HG02759 (cell line): ENCODE data around the gene PLA2G12B.
"Not testable (repeated sequence)": the region's sequence is repeated elsewhere in the genome, so short reads cannot be mapped to it uniquely, and the experiment has no call there.

ENCODE experiments used
- ATAC-seq: cut with Tn5 transposase; IDR thresholded peaks from one replicate; pipeline ENCODE4 v1.9.1; 2021; ENCODE audit warnings: mild to moderate bottlenecking, moderate library complexity; ENCODE audit not compliant: unreplicated experiment

Gene PLA2G12B

GRCh38 chr10:72954596-72955554 lies at the start of gene PLA2G12B:
PLA2G12B (minus strand) TSS chr10:72954806; CDS start chr10:72954685, 121 bp downstream.
- ATAC-seq = no peak

DNA sequence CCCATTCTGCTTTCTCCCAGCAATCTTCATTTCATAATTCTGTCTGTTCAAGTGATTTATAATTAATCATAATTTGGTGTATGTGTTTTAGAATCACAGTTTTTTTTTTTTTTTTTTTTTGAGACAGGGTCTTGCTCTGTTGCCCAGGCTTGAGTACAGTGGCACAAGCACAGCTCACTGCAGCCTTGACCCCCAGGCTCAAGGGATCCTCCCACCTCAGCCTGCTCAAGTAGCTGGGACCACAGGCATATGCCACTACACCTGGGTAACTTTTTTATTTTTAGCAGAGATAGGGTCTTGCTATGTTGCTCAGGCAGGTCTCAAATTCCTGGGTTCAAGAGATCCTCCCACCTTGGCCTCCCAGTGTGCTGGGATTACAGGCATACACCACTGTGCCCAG lies 49.2 kb upstream of the PLA2G12B start:
- no peak for ATAC-seq

DNA sequence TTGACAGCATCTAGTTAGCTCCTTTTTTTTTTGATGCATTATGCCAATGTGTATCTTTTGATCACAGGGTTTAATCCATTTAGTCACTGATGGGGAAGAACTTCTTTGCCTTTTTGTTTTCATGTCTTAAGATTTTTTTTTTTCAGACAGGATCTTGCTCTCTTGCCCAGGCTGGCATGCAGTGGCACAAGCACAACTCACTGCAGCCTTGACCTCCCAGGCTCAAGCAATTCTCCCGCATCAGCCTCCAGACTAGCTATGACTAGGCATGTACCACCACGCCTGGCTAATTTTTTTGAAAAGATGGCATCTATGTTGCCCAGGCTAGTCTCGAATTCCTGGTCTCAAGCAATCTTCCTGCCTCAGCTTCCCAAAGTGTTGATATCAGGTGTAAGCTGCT lies 46.4 kb upstream of the PLA2G12B start:
- ATAC-seq = no peak

DNA sequence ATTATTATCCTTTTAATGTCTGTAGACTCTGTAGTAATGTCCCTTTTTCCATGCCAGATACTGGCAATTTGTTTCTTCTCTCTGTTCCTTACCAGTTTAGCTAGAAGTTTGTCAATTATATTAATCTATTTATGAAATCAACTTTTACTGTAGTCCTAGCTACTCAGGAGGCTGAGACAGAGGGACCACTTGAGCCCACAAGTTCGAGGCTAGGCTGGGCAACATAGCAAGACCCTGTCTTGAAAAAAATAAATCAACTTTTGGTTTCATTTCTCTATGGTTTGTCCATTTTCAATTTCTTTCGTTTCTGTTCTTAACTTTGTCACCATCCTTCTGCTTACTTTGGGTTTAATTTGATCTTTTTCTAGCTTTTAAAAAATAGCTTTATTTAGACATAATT lies 42.5 kb upstream of the PLA2G12B start:
- no peak for ATAC-seq

DNA sequence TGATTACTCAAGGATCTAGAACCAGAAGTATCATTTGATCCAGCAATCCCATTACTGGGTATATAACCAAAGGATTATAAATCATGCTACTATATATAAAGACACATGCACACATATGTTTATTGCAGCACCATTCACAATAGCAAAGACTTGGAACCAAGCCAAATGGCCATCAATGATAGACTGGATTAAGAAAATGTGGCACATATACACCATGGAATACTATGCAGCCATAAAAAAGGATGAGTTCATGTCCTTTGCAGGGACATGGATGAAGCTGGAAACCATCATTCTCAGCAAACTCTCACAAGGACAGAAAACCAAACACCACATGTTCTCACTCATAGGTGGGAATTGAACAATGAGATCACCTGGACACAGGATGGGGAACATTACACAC lies 40.9 kb upstream of the PLA2G12B start:
- not testable (repeated sequence) for ATAC-seq

GRCh38 chr10:72989771-72990170 lies 35.2 kb upstream of the PLA2G12B start:
- ATAC-seq = not testable (repeated sequence)

DNA sequence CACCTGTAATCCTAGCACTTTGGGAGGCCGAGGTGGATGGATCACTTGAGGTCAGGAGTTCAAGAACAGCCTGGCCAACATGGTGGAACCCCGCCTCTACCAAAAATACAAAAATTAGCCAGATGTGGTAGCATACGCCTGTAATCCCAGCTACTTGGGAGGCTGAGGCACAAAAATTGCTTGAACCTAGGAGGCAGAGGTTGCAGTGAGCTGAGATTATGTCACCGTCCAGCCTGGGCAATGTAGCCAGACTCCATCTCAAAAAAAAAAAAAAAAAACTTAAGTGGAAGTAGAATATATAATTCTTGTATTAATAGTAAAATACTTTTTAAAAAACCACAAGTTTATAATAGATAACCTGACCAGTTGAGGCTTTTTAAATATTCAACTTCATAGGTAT lies 30.0 kb upstream of the PLA2G12B start:
- not testable (repeated sequence) for ATAC-seq

DNA sequence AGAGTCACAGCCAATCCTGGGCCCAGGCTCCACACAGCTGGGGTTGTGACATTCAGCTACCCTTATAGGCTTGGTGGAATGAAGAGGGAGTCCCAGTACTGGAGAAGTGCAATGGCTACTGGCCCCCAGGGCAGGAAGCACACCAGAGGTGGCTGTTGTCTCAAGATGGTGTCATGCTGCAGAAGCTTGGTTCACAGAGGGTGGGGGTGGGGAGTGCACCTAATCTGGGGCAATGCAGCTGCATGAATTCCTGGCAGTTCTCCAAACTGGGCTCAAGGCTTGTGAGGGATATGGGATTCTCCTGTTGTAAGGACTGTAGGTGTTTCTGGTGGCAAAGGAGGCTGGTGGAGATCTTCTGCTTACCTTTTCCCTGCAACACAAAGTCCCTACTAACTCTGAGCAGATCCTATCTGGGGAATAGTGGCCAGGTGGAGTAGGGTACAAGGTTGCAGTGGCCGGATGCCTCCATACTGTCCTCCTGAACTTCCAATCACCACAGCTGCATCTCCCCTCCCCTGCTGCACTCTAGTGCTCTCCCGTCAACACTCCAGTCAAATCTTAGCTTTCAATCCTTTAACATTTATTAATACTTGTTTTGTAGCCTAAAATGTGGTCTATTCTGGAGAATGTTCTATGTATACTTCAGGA lies 27.4 kb upstream of the PLA2G12B start:
- ATAC-seq = no peak

DNA sequence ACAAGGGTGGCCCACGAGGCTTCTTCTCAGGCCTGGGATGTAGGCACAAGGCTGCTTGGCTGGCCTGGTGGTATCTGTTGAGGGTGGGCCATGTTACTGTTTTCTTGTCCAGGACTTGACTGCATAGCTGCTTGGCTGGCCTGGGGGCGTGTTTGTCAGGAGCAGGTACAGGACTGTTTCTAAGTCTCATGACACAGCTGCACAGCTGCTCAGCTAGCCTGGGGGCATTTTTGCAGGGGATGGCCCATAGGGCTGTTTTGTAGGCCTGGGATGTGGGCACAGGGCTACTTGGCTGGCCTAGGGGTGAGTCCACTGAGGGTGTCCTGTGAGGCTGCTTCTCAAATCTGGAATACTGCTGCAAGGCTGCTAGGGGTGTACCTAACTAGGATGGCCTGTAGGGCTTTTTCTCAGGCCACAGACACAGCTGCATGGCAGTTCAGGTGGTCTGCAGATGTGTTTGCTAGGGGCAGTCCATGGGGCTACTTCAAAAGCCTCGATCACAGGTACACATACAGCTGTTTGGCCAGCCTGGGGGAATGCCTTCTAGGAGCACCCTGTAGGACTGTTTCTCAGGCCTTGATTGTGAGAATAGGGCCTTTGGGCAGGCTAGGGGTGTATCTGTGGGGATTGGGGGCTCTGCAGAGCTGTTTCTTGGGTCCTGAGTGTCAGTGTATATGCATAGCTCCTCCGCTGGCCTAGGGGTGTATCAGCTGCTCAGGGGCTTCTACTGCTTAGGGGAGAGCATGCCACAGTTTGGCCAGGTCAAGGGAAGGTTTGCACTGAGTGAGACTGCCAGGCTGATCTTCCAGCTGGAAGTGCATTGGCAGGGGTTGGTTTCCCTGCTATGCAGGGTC lies 26.6 kb upstream of the PLA2G12B start:
- no peak for ATAC-seq

DNA sequence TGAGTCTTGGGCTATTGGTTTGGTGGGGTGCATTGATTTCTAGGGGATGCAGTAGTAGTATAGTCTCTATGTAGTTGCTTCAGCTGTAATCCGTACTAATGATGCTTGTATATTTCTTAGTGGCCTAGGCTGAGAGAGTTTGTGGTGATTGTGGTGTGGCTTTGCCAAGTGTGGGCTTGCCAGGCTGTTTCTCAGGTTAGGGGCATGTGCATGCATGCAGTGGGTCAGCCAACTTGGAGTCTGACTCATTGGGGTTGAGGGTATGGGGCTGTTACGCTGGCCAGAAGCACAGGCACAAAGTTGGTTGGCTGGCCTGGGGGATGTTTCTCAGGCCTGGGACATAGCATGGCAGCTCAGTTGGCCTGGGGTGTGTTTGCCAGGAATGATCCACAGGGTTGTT lies 25.7 kb upstream of the PLA2G12B start:
- no peak for ATAC-seq

- no peak for ATAC-seq
These were observed 25.1 kb upstream of the PLA2G12B start for GRCh38 chr10:72979709-72980108.

DNA sequence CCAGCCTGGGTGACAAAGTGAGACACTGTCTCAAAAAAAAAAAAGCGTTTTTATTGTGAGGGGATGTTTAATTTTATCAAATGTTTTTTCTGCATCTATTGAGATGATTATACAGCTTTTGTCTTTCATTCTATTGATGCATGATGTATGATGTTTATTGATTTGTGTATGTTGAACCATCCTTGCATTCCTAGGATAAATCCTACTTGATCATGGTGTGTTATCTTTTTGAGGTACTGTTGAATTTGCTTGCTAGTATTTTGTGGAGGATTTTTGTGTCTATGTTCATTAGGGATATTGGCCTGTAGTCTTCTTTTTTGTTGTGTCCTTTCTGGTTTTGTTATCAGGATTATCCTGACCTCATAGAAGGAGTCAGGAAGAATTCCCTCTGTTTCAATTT lies 22.3 kb upstream of the PLA2G12B start:
- no peak for ATAC-seq

GRCh38 chr10:72956001-72956400 lies 1.4 kb upstream of the PLA2G12B start:
- ATAC-seq = no peak

DNA sequence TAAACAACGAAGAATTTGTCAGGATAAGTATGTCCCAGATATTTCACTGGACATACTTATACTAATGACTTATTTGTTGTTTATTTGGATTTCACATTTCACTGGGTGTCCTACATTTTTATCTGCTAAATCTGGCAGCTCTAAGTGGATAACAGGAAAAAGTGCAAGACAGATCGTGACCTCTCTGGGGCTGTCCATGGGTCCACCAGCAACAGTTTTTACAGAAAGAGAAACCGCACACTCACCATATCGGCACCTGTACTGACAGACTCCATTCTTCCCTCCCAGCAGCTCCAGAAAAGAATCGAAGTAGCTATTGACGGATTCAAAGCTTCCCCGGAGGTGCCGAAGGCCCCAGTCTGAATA lies 393 bp downstream of the PLA2G12B start:
- ATAC-seq = no peak

GRCh38 chr10:72953687-72954086 lies 919 bp downstream of the PLA2G12B start:
- ATAC-seq = no peak

DNA sequence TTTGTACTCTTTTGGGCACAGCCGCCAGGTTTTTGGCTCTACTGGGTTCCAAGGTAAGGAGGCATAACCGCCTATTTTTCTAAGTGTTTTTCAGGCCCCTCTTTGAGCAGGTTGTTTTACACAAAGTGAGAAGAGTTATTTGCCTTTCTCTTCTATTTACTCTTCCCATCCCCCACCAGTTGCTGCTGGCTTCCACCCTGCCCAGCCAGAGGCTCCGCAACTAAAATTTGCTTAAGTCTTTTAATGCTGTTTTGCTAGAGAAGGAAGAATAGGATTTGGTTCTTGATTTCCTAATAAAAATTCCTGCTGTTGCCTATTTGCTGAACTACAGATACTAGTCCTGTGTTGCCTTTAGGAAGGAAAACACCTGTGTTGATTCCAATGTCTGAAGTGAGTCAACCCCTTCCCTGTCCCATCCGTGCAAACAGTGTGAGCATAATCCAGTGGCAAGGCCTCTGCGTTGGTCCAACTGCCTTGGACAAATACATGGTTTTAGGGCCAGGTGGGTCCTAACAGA lies 1.9 kb downstream of the PLA2G12B start:
- no peak for ATAC-seq

GRCh38 chr10:72952189-72952588 lies 2.4 kb downstream of the PLA2G12B start:
- no peak for ATAC-seq

GRCh38 chr10:72951760-72952159 lies 2.8 kb downstream of the PLA2G12B start:
- no peak for ATAC-seq

DNA sequence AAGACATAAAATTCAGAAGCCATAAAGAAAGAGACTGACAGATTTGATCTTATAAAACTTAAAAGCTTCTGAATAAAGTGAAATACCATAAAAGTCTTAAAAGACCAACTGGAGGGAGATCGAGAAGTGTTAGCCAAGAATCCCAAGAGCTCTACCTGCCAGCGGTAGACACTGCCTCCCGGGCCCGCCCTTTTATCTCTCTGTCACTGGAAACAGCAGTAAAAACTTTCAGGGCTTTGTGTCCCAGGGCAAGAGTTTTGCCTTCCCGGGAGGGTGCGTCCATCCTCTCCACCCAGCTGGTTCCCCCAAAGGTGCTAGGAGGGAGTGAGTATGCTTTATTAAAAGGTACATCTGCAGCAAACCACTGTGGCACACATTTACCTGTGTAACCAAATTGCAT lies 5.8 kb downstream of the PLA2G12B start:
- ATAC-seq = no peak

DNA sequence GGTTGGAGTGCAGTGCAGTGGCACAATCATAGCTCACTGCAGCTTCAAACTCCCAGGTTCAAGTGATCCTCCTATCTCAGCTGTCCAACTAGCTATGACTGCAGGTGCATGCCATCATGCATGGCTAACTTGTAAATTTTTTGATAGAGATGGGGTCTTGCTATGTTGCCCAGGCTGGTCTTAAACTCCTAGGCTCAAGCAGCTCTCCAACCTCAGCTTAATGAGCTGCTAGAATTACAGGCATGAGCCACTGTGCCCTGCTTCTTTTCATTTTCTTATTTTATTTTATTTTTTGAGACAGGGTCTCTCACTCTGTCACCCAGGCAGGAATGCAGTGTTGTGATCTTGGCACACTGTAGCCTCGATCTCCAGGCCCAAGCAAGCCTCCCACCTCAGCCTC lies 7.6 kb downstream of the PLA2G12B start:
- no peak for ATAC-seq
